ENCODE measurements around the gene RNF175.

The RNF175 gene

DNA sequence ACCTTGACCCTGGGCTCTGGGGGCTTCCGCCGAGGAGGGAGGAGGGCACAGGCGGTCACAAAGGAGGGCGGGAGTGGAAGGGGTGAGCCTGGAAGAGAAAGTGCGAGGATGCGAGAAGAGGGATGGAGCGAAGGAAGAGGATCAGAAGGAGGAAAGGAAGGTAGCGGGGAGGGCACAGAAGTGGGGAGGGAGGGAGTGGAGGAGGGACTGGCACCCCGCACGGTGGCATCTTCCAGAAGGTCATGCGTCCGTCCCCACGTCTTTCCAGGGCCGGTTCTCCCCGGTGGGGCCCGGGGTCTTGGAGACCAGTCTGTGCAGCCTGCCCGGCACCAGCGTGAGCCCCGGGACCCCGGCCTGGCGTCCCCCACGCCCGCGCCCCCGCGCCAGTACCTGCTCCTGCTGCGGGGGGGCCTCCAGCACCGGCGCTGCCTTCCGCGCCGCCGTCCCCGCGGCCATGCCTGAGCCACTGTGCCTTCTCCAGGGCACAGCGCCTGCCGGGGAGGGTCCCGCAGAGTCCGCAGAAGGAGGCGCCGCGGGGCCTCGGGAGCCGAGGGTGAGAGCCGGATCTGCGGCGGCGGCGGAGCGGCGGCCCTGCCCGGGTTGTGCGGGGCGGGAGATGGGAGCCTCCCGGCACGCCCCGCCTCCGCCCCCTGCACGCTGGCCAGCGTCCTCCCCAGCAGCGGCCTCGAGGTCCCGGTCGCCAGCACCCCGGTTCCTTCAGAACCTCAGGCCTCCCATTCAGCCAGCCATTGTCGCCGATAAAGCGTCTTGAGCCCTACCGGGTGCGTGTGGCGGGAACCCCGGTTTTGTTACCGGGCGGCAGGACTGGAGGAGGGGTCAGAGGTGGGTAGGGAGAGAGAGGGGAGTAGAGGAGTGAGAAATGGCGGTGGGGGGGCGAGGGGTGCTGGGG is at the start of gene RNF175:
RNF175 (minus strand) TSS at position 618 of the 910 bp plus-strand sequence; CDS start at position 456, 162 bp downstream.
- no peak for DNase-seq

DNA sequence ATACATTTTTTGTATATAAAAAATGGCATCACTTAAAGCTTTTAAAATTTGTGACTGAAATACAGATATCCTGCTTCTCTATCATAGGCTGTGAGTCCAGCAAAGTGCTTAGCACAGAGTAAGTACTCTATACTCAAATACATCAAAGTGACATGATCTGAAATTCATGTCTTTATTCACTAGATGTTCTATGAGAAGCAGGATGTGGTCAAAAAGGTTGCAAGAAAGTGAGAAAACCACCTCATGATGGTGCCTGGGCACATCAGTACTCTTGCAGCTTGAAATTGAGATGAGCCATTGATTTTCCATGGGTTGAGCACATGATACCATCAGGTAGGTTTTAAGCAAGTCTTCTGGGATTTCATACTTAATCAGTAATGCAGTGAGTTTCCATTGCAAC is 49.5 kb upstream of the RNF175 start:
- DNase-seq = no peak

DNA sequence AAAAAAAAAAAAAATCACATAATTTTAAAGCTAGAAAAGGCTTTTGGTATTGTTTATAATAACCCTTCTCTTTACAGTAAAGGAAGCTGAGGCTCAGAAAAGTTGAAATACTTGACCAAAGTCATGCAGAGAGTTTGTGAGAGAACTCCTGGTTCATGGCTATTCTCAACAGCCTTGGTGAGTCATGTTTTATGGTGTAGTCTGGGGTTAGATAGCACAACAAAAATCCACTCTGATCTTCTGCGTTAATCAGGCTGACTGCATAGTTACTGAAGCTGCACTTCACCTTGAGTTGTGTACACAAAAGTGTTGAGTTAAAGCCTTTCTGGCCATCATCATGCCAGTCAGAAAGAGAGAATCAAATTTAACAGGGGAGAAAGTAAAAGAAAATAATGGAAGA is 48.4 kb upstream of the RNF175 start:
- no peak for DNase-seq

DNA sequence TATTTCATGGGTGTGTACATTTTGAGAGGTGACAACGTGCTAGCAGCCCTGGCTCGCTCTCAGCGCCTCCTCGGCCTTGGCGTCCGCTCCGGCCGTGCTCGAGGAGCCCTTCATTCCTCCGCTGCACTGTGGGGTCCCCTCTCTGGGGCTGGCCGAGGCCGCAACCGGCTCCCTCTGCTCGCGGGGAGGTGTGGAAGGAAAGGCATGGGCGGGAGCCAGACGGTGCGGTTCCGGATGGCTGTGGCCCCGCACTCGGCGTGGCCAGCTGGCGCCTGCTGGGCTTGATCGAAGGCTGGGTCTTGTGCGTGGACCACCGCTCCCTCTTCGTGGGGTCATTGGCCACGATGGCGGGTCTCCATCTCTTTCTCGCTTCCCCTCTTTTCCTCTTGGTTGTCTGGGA is 46.2 kb upstream of the RNF175 start:
- DNase-seq = no peak

DNA sequence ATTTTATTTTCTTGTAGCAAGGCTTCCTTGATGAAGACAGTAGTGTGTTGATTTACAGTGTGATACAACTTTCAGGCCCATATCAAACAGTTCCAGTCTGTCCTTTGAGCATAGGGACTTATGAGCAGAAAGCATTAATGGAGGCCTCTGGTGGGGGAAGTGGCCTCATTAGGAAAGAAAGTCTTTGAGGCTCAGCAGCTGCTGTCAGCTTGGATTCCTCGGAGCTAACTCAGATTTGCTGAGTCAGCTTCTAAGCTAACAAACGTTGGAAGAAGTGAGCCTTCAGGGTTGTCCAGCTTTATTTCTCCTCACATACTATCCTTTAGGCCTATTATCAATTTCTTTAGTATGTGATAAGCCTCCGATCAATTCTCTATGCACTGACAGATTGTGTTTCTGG is 44.9 kb upstream of the RNF175 start:
- no peak for DNase-seq

DNA sequence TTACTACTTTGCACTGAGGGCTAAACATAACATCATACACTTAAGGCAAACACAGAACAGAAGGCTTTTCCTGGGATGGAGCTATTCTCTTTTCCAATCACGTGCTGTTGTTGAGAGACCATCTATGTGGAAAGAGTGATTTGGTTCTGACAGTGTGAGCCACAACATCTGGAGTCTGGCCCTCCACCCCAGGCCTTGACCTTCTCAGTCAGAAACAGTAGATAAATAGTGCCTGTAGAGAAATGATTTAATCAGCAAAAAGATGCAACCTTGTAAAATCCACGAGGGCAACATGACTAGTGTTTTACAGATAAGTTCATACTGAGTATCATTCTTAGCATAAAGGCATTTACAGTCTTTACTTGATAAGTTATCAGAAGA is 39.9 kb upstream of the RNF175 start:
- DNase-seq = no peak

DNA sequence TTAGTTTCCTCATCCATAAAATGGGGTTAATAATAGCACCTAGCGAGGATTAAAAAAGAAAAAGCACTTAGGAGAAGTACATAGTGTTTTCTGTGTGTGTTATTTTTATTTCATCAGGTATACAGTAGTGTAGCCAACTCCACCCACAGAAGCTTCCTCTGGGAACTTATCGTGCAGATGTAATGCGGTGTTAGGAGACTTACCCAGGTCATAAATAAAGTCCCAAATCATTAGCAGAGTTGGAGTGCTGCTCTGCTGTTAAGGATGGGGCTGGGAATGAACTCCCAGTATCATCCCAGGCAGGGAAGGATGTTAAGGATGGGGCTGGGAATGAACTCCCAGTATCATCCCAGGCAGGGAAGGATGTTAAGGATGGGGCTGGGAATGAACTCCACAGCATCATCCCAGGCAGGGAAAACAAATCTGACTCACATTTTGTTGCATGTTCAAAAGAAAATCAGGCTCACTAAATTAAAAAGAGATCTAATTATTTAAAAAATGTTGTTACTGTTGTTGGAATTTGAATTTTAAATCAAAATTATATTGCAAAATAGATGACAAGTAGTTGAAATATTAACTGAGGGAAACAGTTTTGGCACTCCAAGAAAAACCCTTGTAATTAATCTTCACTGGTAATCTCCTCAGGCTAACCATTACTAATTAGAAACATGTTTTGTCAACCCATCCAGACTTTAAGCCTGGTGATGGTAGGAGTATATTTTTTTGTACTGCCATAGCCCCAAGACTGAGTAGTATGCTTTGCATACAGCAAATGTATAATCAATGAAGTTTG is 39.3 kb upstream of the RNF175 start:
- no peak for DNase-seq

DNA sequence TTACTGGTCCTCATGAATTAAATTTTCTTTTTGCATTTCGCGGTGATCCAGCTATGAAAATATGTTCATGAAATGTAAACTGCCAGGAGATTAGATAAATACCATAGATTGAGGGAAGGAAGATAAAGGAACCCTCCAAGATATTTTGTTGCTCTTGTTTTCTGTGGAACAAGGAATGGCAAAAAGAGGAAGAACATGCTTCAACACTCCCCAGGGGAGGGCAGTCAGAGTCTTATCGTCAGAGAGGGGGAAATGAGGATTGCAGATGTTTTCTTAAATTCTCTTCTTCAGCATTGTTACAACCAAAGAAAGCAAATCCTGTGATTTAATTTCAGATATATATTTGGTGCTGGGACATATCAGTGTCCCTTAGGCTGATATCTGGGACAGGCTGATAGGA is 38.6 kb upstream of the RNF175 start:
- DNase-seq = no peak

DNA sequence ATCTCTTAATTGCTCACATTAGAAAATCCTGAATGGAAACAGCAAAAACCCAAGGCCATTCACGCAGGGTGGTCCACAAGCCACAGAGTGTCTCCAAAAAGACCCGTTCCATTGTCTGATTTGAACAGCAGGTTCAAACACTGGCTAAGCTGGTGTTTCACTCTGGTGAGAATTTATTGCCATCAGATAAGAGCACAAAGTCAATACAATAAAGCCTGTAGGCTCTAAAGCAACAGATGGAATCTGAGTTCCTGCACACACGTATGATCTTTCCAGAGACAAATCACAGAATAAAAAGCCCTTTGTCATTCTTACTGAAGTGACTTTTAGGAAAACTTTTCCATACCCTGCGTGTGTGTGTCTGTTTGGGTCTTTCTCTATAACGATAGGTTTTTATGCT is 34.2 kb upstream of the RNF175 start:
- no peak for DNase-seq

DNA sequence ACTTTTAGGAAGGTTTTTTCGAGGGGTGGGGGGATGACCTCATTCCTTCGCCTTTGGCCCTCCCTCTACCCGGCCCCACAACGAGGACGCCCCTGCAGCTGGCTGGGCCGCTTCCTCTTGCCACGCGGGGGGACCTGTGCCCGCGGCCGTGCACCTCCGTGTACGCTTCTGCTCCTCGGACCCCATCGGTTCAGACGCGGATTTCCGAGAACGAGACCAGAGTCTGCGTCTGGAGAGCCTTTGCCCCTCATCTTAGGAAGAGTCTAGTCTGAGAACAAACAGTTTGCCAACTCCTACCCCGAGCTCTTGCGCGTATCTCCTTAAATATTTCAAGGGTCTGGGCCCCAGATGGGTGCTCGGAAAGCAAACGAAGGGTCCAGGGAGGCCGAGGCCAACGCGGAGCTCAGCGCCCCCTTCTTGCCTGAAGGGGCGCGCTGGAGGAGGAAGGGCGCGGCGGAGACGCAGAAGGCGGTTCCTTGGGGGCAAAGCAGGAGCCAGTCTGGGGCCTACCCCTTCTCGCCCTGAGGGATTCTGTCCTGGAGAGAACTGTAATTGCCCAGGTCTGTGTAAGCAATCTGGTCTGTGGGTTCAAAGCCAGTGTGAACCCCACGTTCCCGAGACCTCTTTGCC is 32.9 kb upstream of the RNF175 start:
- DNase-seq = no peak

DNA sequence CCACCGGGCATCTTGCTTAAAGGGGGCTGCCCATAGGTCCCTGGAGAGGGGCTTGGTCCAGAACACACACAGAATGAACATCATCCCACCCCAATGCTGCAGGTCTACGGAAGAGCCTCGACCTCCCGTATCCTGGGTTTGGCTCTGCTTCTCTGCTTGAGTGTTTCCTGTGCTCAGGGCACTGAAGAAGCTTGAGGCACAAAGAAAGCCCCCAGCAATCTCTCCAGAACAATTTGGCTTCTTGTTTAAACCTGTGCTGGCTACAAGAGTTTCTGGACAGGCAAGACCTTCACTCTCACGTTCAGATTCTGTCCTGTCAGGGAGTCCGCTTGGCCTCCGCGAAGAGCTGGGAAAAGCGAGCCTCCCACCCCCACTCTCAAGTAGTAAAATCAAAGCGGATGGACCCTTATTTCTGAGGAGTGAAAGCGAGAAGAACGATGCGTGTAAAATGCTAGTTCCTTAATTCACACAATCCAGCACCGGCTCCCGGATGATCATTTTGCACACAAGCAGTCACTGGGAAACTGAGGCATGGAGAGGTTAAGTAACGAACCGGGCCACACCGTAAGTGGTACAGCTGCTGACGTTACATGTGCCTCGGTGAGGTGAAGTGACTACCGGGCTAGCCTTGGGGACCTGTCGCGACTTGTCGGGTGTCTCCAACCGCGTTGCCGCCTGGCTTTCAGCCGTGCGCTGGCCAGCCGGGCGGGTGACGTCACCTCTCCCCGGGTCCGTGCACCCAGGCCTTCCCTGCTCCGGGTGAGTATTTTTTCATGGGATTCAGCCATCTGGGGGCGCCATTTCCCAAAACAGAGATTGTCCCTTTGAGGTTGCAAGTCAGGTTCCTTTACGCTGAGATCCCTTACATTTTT is 32.2 kb upstream of the RNF175 start:
- no peak for DNase-seq

DNA sequence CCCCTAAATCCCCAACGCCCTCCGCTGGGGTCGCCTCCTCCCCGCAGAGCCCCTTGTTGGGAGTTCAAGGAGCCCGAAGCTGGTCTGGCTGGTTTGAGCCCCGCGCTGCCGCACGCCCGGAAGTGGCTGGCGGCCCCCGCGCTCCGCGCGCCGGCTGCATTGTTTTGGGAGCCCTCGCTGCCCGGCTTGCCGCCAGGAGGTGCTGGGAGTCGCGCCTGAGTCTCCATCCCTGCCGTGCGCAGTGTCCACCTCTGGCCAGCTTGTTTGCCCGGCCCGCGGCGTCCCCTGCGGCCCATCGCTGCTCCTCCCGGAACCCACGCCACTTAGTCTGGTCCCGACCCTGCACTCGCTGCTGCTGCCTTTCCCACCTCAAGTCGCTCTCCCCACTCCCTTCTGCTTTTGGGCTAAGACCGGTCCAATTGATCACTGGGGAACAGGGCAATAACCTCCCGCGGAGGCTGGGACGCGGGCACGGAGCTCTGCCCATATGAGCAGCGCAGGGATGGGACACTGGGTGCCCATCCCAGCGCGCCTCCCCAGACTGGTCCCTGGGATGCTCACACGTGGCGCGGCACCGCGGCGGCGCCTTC is 31.2 kb upstream of the RNF175 start:
- DNase-seq = no peak

DNA sequence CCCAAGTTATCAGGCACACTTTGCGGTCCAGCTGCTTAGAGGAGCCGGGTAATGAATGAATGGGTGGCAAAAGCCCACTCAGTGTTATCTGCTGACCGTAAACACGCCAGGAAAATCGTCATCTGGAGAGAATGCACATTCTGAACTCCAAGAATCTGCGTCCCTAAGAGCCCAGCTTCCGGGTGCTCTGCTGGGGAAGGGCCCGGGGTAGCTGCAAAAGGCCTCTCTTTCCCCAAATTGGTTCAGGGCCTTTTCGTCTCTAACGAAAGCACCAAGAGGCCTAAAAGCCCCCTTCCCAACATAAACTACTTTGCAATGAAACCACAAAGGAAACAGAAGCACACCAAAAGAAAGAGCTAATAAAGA is 30.7 kb upstream of the RNF175 start:
- DNase-seq = no peak

DNA sequence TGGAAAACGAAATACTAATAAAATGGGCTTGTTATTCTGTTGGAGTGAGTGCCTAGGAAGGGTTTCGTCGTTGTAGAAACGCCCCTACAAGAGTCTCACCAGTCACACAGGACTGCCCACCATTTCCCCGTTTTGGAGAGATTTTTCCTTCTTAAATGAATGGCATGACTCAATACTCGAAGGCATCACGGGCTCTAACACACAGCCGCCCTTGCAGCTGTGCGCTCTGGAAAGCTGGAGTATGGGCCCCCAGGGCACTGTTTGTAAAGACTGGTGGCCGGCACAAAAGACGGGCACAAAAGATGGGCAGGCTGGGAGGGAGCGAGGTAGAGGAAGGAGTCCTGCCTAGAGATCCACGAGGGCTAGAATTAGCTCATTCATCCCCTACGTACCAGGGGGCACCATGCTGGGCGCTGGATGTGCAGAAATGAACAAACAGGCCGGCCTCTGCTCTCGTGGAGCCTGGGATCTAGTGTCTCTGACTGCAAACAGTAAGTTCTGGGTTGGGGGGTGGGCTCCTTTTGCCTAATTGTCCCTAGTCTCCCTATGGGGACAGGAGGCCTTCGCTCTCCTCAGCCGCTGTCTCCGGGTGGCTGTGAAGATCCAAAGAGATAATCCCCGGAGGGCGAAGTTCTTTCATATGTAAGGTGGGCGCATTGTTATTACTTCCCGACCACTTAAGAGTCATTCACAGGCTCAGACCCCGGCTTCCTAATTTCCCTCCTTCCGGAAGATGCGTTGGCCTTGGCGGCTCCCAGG is 30.1 kb upstream of the RNF175 start:
- no peak for DNase-seq

DNA sequence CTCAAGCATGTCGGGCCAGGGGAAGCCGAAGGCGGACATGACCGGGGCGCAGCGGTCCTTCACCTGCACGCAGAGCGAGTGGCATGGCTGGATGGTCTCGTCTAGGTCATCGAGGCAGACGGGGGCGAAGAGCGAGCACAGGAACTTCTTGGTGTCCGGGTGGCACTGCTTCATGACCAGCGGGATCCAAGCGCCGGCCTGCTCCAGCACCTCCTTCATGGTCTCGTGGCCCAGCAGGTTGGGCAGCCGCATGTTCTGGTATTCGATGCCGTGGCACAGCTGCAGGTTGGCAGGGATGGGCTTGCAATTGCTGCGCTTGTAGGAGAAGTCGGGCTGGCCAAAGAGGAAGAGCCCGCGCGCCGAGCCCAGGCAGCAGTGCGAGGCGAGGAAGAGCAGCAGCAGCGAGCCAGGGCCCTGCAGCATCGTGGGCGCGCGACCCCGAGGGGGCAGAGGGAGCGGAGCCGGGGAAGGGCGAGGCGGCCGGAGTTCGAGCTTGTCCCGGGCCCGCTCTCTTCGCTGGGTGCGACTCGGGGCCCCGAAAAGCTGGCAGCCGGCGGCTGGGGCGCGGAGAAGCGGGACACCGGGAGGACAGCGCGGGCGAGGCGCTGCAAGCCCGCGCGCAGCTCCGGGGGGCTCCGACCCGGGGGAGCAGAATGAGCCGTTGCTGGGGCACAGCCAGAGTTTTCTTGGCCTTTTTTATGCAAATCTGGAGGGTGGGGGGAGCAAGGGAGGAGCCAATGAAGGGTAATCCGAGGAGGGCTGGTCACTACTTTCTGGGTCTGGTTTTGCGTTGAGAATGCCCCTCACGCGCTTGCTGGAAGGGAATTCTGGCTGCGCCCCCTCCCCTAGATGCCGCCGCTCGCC is 28.8 kb upstream of the RNF175 start, which contains the start of gene SFRP2:
SFRP2 (minus strand) TSS at position 671 of the 864 bp plus-strand sequence; CDS start at position 423, 248 bp downstream.
- DNase-seq = no peak

DNA sequence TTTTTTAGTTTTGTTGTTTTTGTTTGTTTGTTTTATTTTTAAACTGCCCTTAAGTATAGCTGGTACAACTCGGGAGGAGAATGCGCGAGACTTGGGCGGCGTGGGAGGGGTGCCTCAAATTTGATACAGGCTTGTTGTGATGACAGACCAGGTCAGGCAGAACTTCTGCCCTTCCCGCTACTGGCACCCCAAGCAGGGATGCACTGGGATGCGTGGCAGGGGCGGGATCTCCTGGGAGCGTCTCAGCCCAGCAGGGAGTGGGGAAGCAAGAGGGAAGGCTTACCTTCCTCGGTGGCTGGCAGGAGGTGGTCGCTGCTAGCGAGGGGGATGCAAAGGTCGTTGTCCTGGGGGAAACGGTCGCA is 28.2 kb upstream of the RNF175 start:
- no peak for DNase-seq

DNA sequence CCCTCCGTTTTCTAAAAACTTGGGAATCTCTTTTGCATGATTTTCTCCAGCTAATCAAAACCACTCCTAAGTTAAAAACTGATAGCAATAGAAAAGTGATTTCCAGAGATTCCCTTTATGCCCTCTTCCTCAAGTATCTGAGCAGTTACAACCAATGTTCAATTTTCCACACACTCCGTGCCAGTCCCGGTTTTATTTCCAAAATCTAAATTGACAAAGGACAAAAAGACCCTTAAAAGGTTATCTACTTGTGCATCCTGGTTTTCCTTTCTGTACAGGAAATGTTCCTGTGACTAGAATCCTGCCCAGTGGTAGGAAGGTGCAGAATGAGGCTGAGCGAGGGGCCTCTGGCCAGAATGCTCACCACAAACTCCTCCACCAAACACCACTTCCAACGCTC is 27.8 kb upstream of the RNF175 start:
- DNase-seq = no peak

DNA sequence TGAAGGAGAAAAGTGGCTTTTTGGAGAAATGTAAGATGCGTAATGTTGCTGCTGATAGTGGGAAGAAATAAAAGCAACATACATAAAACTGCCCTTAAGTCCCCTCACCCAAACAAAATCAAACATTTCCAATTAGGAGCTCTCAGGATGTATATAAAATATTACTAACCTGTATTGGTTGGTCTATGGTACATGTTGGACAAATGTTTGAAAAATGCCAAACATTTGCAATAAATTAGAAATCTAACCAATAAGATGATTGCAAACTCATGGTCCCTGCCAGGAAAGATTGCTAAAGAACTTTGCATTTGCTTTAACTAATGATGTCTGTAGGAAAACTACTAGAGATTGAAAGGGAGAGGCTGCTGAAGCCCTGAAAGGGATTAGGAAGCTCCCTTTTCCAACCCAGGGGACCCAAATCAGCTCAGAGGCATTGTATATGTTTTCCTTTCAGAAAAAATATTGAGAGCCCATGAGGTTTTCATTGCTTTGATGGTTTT is 27.3 kb upstream of the RNF175 start:
- no peak for DNase-seq

DNA sequence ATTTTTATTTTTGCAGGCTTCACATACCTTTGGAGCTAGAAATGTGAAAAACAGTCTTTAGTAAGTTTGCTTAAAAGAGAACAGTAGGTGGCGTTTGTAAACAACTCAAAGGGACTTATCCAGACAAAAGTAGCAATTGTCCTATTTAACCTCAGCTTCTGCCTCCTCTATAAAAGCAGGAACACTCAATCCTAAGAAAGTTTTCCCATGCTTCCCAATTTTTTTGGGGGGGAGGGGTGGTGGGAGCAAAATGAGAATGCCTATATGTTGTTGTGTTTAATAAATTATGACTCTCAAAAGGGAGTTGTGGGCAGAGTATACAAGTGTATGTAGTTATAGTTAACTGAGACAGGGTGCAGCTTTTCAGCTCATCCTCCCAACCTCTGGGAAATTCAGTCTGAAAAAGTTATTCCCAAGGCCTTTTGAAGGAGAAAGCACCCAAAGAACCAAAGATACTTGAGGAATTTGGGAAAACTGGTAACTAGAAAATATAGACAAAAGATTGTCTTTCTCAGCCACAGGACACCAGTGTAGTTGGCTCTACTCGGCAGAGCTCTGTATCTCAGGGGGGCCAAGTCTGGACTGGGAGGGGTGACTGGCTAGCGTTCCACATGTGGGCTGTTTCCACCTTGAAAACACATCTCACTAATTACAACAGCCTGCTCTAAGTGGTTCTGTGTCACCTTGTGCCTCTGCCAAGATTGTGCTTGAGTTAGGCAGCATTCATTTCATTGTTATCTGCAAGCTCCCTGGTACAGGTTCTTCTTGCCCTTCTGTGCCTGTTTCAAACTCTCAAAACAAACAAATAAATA is 26.3 kb upstream of the RNF175 start:
- no peak for DNase-seq

Measured in KG1 (cell line).